ENCODE data around the gene PAK5.
A peak's percentile ranks its signal among the peaks of the same experiment; 100 is the strongest.
"Not testable (repeated sequence)": the region's sequence is repeated elsewhere in the genome, so short reads cannot be mapped to it uniquely, and the experiment has no call there.

PAK5 gene

GRCh38 chr20:9685011-9685410 lies 153.9 kb downstream of the PAK5 start:
- DNase-seq (ENCODE audit: low spot score): no peak

DNA sequence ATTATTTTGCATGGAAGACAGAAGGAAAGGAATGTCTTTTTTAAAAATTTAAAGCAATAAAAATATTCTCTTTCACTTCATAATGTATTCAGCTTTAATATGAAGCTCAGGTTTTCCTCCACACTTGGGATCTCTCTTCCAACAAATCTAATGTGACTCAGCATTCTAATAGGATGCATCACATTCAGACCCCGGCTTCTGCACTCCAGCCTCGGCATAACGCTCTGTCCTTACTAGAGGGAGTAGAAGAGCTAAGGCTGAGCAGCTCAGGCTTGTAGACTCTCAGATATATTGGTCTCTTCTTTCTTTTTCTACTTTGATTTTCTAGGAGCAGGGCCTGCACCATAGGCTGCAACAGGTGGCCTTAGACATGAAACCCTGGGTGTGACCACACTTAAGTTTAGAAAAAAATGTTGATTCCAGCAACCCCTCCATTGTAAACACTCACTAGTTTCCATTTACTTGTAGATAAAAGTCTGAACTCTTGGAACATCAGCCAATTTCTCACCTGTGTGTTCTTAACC lies 161.7 kb downstream of the PAK5 start:
- no peak for DNase-seq (ENCODE audit: low spot score)

GRCh38 chr20:9672981-9673380 lies 165.9 kb downstream of the PAK5 start:
- DNase-seq (ENCODE audit: low spot score): no peak

DNA sequence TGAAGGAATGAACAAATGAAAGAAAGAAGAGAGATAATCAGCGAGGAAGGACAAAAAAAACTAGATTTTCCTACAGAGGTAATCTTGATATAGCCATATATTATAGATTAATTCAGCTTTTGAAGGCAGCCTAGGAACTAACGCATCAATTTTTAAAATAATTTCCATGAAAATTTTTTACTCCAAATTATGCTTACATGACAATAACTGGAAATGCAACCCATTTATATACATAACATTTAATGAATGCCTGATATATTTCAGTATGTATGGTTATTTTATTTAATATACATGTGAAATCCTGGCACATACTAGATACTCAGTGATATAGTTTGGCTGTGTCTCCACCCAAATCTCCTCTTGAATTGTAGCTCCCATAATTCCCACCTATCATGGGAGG lies 166.8 kb downstream of the PAK5 start:
- no peak for DNase-seq (ENCODE audit: low spot score)

GRCh38 chr20:9668381-9668780 lies 170.5 kb downstream of the PAK5 start:
- DNase-seq (ENCODE audit: low spot score): no peak

DNA sequence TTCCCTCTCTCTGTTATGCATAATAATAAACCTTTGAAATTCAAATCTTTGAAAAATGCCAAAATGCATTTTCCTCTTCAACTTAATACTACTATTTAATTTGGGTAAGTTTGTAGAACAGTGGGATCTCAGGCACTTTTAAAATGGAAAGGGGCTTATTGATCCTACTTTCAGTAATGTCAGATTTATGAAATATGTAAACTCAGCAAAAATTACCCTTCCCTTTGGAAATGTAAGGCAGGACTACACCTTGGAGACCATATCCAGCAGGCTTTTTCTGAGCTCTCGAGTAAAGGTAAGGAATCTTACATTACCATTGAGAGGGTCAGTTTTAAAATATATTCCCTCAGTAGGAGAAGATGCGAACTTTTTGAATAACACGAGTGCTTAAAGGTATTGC lies 175.5 kb downstream of the PAK5 start:
- DNase-seq (ENCODE audit: low spot score): no peak

DNA sequence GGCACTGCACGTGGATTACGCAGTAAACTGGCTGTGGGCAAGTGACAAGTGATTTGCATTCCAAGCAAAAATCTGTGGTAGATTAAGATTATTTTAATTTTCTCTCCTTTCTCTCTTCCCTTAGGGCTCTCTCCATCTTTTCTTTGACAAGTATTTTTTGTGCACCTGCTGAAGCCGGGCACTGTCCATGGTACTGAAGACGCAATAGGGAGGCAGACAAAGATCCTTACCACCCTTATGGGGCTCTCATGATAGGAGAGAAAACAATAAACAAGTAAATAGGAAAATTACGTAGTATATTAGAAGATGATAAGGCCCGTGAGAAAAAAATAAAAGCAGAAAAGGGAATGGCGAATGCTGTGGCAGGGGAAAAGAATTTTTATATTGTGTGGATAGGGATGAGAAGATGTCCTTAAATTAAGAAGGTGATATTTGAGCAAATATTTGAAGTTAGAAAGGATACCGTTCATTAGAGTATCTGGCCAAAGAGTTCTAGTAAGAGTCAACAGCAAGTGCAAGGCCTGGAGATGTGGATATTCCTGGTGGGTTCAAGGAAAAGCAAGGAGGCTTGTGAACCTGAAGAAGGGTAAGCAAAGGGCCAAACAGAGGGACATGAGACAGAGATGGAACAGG lies 178.5 kb downstream of the PAK5 start:
- peak; percentile 45 for DNase-seq (ENCODE audit: low spot score)

- no peak for DNase-seq (ENCODE audit: low spot score)
Observed at GRCh38 chr20:9647741-9648140, 191.1 kb downstream of the PAK5 start.

GRCh38 chr20:9646375-9646774 lies 192.5 kb downstream of the PAK5 start:
- no peak for DNase-seq (ENCODE audit: low spot score)

DNA sequence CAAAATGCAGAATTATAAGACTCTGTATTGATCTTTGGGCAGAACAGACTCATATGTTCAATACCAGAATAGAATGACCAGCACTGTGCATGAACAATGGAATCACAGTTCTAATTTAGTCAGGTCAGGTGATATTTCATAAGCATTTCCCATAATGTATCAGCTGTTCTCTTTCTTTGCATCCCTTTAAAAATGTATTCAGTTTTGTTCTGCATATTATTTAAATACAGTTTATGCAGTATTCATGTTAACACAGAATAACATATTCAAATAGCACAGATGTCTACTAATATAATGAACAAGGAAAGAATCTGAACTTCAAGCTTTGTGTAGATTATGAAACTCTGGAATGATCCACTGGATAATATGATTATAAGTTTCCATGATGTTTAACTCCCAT lies 196.0 kb downstream of the PAK5 start:
- DNase-seq (ENCODE audit: low spot score): no peak

DNA sequence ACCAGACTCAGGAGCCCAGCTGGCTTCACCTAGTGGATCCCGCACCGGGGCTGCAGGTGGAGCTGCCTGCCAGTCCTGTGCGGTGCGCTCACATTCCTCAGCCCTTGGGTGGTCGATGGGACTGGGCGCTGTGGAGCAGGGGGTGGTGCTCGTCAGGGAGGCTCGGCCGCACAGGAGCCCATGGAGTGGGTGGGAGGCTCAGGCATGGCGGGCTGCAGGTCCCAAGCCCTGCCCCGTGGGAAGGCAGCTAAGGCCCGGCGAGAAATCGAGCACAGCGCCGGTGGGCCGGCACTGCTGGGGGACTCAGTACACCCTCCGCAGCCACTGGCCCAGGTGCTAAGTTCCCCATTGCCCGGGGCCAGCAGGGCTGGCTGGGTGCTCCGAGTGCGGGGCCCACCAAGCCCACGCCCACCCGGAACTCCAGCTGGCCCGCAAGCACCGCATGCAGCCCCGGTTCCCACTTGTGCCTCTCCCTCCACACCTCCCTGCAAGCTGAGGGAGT lies 197.3 kb downstream of the PAK5 start:
- not testable (repeated sequence) for DNase-seq (ENCODE audit: low spot score)

- no peak for DNase-seq (ENCODE audit: low spot score)
Observed at GRCh38 chr20:9637889-9638288, 201.0 kb downstream of the PAK5 start.

DNA sequence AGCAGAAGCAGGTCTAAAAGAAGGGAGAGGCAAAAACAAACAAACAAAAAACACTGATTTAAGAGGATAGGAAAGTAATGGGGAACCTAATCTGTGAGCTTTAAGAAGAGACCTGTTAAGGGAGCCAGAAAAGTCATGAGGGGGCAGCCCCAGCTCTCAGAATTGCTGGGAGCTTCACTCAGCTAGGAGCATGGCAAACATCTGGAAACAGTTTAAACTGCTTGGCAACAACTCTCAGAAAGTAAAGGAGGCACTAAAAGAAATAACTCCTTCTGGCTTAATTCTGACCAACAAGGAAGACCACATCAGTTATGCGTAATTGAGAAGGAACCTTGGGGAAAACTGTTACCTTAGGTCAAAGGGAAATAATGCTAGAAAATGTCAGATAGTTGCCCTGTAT lies 203.1 kb downstream of the PAK5 start:
- no peak for DNase-seq (ENCODE audit: low spot score)

DNA sequence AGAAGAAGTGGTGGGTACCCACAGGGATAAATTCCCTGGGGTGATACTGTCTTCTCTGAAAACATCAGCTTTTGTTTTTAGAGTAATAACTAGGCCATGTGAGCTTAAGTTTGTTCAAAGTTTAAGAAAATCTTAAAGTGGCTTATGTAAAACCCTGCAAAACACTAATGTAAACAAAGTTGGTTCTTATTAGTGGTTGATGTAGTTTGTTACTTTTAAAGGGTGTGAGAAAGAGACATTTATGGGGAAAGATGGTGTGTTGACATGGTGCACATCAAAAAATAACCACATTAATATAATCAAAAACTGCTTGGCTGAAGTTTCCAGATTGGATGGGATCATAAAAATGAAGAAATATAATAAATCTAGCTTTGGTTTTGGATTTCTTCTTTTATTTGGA lies 204.5 kb downstream of the PAK5 start:
- no peak for DNase-seq (ENCODE audit: low spot score)

- no peak for DNase-seq (ENCODE audit: low spot score)
Observed at GRCh38 chr20:9632991-9633390, 205.9 kb downstream of the PAK5 start.

DNA sequence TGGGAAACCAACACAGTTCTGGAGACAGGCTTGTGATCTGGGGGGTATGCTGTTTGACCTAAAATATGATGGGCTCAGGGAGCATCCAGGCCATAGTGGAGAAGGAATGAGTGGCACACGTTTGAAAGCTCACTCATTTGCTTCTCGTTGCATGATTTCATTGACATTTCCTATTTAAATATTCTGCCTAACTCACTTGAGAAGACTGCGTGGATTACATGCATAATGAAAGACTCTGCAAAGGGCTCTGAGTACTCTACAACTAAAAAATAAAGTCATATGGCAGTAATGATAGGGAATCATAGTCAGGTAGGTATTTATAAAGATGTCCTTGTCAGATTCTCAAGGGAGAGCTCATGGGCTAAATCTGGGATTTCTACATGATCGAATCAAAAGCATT lies 206.6 kb downstream of the PAK5 start:
- no peak for DNase-seq (ENCODE audit: low spot score)

DNA sequence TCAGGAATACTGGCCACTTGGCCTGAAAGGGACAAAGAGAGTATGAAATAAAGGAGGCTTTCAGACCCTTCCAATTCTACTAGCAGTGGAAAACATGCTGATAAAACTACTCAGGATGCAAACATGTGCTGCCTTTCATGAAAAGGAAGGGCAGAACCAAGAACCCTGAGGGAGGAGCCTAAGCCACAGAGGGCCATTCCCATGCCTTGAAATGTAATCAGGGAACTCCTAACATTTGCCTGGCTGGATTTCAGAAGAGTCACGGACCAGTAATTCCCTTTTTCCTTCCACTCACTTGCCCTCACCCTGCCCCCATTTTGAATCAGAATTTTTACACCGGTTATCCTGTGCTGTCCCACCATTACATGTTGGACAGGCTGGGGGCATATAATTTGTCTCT lies 208.3 kb downstream of the PAK5 start:
- DNase-seq (ENCODE audit: low spot score): no peak

DNA sequence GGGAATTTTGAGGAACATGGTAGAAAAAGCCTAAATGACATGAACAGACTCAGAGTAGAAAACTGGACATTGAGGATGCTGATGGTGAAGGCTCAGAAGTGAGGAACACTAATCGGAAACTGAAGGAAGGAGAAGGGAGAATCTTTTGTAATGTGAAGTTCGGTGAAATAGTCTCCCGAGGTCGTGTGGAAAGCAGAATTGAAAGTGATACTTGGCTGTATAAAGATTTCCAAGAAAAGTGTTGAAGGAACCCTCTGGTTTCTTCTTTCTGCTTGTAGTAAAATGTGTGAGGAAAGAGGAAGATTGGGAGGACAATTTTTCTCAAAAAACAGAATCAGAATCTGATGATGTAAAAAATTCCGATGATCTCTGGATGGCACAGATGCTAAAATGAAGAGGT lies 209.0 kb downstream of the PAK5 start:
- DNase-seq (ENCODE audit: low spot score): no peak

GRCh38 chr20:9628589-9628988 lies 210.3 kb downstream of the PAK5 start:
- DNase-seq (ENCODE audit: low spot score): no peak

GRCh38 chr20:9628141-9628540 lies 210.7 kb downstream of the PAK5 start:
- no peak for DNase-seq (ENCODE audit: low spot score)

GRCh38 chr20:9627219-9627618 lies 211.7 kb downstream of the PAK5 start:
- DNase-seq (ENCODE audit: low spot score): no peak

DNA sequence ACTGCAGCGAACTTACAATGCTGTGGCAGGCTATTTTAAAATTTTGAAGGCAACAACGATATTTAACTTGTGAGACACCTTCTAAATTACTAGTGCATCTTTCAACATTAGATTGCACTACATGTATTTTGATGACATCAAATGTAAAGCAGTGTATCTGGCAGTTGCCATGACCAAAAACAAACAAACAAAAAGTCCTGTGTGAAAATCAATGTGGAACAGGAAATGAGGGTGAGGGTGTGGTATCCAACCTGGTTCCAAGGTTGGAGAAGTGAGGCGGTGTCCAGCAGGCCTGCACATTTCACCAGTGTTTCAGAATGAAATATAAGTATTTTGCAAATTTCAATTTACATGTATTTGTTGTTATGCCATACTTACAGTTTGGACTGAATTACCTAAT lies 212.5 kb downstream of the PAK5 start:
- no peak for DNase-seq (ENCODE audit: low spot score)

DNA sequence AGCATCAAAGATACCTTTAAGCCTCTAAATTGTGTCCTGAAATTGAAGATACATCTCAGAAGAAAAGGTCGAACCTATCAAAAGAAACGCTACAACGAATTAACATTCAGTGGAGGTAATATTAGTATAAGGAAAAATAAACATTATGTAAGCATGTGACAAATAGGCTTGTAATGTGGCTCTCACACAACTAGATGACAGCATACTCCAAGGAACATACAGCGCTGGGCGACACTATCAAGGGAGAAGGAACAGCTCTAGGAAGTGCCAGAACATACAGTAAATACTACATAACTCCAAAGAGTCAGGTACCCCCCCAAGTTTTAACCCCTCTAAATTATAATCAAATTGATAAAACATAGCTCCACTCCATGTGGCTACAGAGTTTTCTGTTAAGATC lies 220.9 kb downstream of the PAK5 start:
- DNase-seq (ENCODE audit: low spot score): peak; percentile 77

GRCh38 chr20:9616833-9617461 lies 221.9 kb downstream of the PAK5 start:
- peak; percentile 83 for DNase-seq (ENCODE audit: low spot score)

All from RKO (cell line).